H9 (cell line): Measurements from ENCODE around the gene NIFK. TPM values are rescaled to one million over a fixed set of nuclear protein-coding genes. Genes with fewer than 3 reads are reported as not detected.

Source experiments
- DNase-seq: peaks from one replicate; pipeline ENCODE4 v3.0.0-alpha.2; 2017
- H2AFZ ChIP-seq: one replicate; pipeline ENCODE4 v1.6.1; 2013; ENCODE audit warnings: mild to moderate bottlenecking, low read length, control low read depth, moderate library complexity
- H2AK5ac ChIP-seq: 2 replicates; pipeline ENCODE4 v1.6.1; 2013; ENCODE audit warnings: low read length, control low read depth, mixed read lengths; ENCODE audit not compliant: insufficient read length
- H2BK120ac ChIP-seq: one replicate; pipeline ENCODE4 v1.6.1; 2013; ENCODE audit warnings: low read depth, mild to moderate bottlenecking, low read length, control low read depth, inconsistent platforms; ENCODE audit not compliant: poor library complexity, severe bottlenecking
- H2BK12ac ChIP-seq: 2 replicates; pipeline ENCODE4 v1.6.1; 2013; ENCODE audit warnings: low read length, control low read depth, mixed read lengths, low read depth; ENCODE audit not compliant: insufficient read length
- H2BK15ac ChIP-seq: 2 replicates; pipeline ENCODE4 v1.6.1; 2013; ENCODE audit warnings: low read depth, low read length, control low read depth
- H2BK20ac ChIP-seq: one replicate; pipeline ENCODE4 v1.6.1; 2013; ENCODE audit warnings: low read depth, mild to moderate bottlenecking, low read length, control low read depth, inconsistent platforms; ENCODE audit not compliant: poor library complexity, severe bottlenecking
- H2BK5ac ChIP-seq: 2 replicates; pipeline ENCODE4 v1.6.1; 2013; ENCODE audit warnings: low read length, control low read depth, mixed read lengths; ENCODE audit not compliant: insufficient read length
- H3K14ac ChIP-seq: 2 replicates; pipeline ENCODE4 v1.6.1; 2013; ENCODE audit warnings: low read length, control low read depth; ENCODE audit not compliant: insufficient read depth
- H3K18ac ChIP-seq: 2 replicates; pipeline ENCODE4 v1.6.1; 2013; ENCODE audit warnings: low read depth, mild to moderate bottlenecking, mixed read lengths, low read length, control low read depth; ENCODE audit not compliant: insufficient read length
- H3K23ac ChIP-seq: 2 replicates; pipeline ENCODE4 v1.6.1; 2013; ENCODE audit warnings: low read length, control low read depth, mixed read lengths, low read depth; ENCODE audit not compliant: insufficient read length
- H3K23me2 ChIP-seq: 2 replicates; pipeline ENCODE4 v1.6.1; 2013; ENCODE audit warnings: low read depth, mild to moderate bottlenecking, mixed read lengths, low read length, control low read depth; ENCODE audit not compliant: insufficient read length, poor library complexity, severe bottlenecking
- H3K27ac ChIP-seq: 2 replicates; pipeline ENCODE4 v1.5.1; 2013; ENCODE audit warnings: low read length, control low read depth, mixed read lengths, low read depth; ENCODE audit not compliant: insufficient read length
- H3K27me3 ChIP-seq: 2 replicates; pipeline ENCODE4 v1.6.1; 2013; ENCODE audit warnings: low read length, control low read depth, inconsistent platforms; ENCODE audit not compliant: insufficient read depth
- H3K4ac ChIP-seq: 2 replicates; pipeline ENCODE4 v1.6.1; 2013; ENCODE audit warnings: low read depth, mild to moderate bottlenecking, control low read depth, inconsistent platforms, low read length, moderate library complexity
- H3K4me1 ChIP-seq: 2 replicates; pipeline ENCODE4 v1.6.1; 2013; ENCODE audit warnings: low read length, control low read depth, inconsistent platforms; ENCODE audit not compliant: insufficient read depth
- H3K4me2 ChIP-seq: 2 replicates; pipeline ENCODE4 v1.6.1; 2013; ENCODE audit warnings: low read length, control low read depth, mixed read lengths; ENCODE audit not compliant: insufficient read length, insufficient read depth
- H3K56ac ChIP-seq: 2 replicates; pipeline ENCODE4 v1.6.1; 2013; ENCODE audit warnings: low read depth, mild to moderate bottlenecking, mixed read lengths, low read length, control low read depth; ENCODE audit not compliant: insufficient read length
- H3K79me1 ChIP-seq: 2 replicates; pipeline ENCODE4 v1.6.1; 2013; ENCODE audit warnings: low read depth, mild to moderate bottlenecking, moderate library complexity, low read length, control low read depth, inconsistent platforms; ENCODE audit not compliant: insufficient read depth, poor library complexity, severe bottlenecking
- H3K79me2 ChIP-seq: 2 replicates; pipeline ENCODE4 v1.6.1; 2013; ENCODE audit warnings: low read length, control low read depth, inconsistent platforms; ENCODE audit not compliant: insufficient read depth
- H3K9ac ChIP-seq: 2 replicates; pipeline ENCODE4 v1.6.1; 2013; ENCODE audit warnings: low read length, control low read depth, mixed read lengths; ENCODE audit not compliant: insufficient read length; ENCODE audit errors: extremely low read depth
- H3K9me3 ChIP-seq: one replicate; pipeline ENCODE4 v1.6.1; 2013; ENCODE audit warnings: low read depth, low read length, inconsistent platforms; ENCODE audit not compliant: control insufficient read depth
- H3T11ph ChIP-seq: one replicate; pipeline ENCODE4 v1.6.1; 2013; ENCODE audit warnings: mild to moderate bottlenecking, low read length, control low read depth, inconsistent platforms
- H4K20me1 ChIP-seq: one replicate; pipeline ENCODE4 v1.6.1; 2013; ENCODE audit not compliant: control insufficient read depth, insufficient read length, insufficient read depth
- H4K5ac ChIP-seq: 2 replicates; pipeline ENCODE4 v1.6.1; 2013; ENCODE audit warnings: low read depth, mild to moderate bottlenecking, mixed read lengths, low read length, control low read depth; ENCODE audit not compliant: insufficient read length
- H4K8ac ChIP-seq: replicated peaks from 2 replicates; pipeline ENCODE4 v1.6.1; 2013; ENCODE audit warnings: low read length, control low read depth, mixed read lengths, low read depth; ENCODE audit not compliant: insufficient read length
- H4K91ac ChIP-seq: 2 replicates; pipeline ENCODE4 v1.6.1; 2013; ENCODE audit warnings: low read depth, mild to moderate bottlenecking, moderate library complexity, mixed read lengths, low read length, control low read depth; ENCODE audit not compliant: insufficient read length
- H3K27ac Mint-ChIP-seq, 3 experiments: 2 replicates in 2 of 3; 3 replicates in 1 of 3; pipeline ENCODE4 v1.8.0; 2020 to 2021; ENCODE audit warnings: mixed read lengths in 3 of 3, mild to moderate bottlenecking in 1 of 3, moderate library complexity in 1 of 3
- H3K27me3 Mint-ChIP-seq: 2 replicates; pipeline ENCODE4 v1.8.0; 2021; ENCODE audit warnings: low read depth, mild to moderate bottlenecking, moderate library complexity, mixed read lengths
- H3K36me3 Mint-ChIP-seq, 3 experiments: 2 replicates in 2 of 3; 3 replicates in 1 of 3; pipeline ENCODE4 v1.8.0; 2020 to 2021; ENCODE audit warnings: low read depth in 3 of 3, mixed read lengths in 3 of 3; ENCODE audit not compliant: insufficient read depth in 1 of 3
- H3K4me1 Mint-ChIP-seq, 2 experiments: 2 replicates each; pipeline ENCODE4 v1.8.0; 2020; ENCODE audit warnings: mixed read lengths in 2 of 2
- H3K4me3 Mint-ChIP-seq, 2 experiments: 2 replicates in 1 of 2; 3 replicates in 1 of 2; pipeline ENCODE4 v1.8.0; 2020 to 2021; ENCODE audit warnings: mild to moderate bottlenecking in 2 of 2, mixed read lengths in 2 of 2, moderate library complexity in 1 of 2
- H3K9me3 Mint-ChIP-seq, 2 experiments: 2 replicates in 1 of 2; 3 replicates in 1 of 2; pipeline ENCODE4 v1.8.0; 2020; ENCODE audit warnings: mild to moderate bottlenecking in 2 of 2, mixed read lengths in 2 of 2, moderate library complexity in 1 of 2
- total RNA-seq: library from RNA; stranded (reverse); gene quantifications from 2 replicates; pipeline ENCODE4 v1.2.1, GENCODE V29; 2021
- TF ChIP-seq, protein P1 (sequence below): fragments of 200-600 bp; sonication (generic); conservative IDR thresholded peaks from 3 replicates; pipeline ENCODE4 v1.8.0; 2021; ENCODE audit warnings: antibody characterized with exemption, mild to moderate bottlenecking

NIFK gene
- total RNA-seq, 1 experiment from 2014 or later: 180 TPM

DNA sequence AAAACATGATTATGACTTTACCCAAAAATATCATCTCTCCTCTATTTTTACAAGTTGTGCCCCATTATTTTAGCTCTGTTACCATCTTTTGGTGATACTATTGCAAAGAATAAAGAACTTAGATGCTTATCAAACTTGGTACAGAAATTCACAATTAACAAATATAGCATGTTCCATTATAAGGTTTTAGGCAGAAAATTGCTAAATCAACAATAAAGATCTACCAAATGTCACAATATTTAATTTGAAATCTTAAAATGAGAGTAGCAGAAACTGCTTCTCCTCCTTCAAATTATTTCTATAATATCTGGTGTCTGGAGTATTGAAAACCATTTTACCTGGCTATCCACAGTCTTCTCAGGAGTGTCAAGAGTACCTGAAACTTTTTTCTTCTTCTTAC lies 8.7 kb downstream of the NIFK start:
- H3K4ac ChIP-seq: no peak overlapping the region
- H3K27ac ChIP-seq: no peak overlapping the region
- H4K8ac ChIP-seq: no peak overlapping the region
- no peak overlapping the region for H3T11ph ChIP-seq
- no peaks in the 10 kb centered on the region for H3K23me2 ChIP-seq
- peaks cover 3% of the 10 kb centered on the region for H3K79me1 ChIP-seq
- no peak overlapping the region for H2BK15ac ChIP-seq
- no peaks in the 10 kb centered on the region for H4K20me1 ChIP-seq
- TF ChIP-seq, protein P1, sequence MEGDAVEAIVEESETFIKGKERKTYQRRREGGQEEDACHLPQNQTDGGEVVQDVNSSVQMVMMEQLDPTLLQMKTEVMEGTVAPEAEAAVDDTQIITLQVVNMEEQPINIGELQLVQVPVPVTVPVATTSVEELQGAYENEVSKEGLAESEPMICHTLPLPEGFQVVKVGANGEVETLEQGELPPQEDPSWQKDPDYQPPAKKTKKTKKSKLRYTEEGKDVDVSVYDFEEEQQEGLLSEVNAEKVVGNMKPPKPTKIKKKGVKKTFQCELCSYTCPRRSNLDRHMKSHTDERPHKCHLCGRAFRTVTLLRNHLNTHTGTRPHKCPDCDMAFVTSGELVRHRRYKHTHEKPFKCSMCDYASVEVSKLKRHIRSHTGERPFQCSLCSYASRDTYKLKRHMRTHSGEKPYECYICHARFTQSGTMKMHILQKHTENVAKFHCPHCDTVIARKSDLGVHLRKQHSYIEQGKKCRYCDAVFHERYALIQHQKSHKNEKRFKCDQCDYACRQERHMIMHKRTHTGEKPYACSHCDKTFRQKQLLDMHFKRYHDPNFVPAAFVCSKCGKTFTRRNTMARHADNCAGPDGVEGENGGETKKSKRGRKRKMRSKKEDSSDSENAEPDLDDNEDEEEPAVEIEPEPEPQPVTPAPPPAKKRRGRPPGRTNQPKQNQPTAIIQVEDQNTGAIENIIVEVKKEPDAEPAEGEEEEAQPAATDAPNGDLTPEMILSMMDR: no peak
- H3K79me2 ChIP-seq: no peaks in the 10 kb centered on the region
- H3K9me3 ChIP-seq: no peaks in the 10 kb centered on the region
- no peak overlapping the region for H4K5ac ChIP-seq
- H2BK20ac ChIP-seq: no peak overlapping the region
- no peak overlapping the region for H3K4me2 ChIP-seq
- Mint-ChIP-seq H3K27me3 (no peaks in the 10 kb centered on the region), H3K36me3 (peaks cover 46 to 74% (median 58%) of the 10 kb centered on the region in 3 experiments), H3K4me1 (no peaks in the 10 kb centered on the region), H3K27ac (no peak overlapping the region), H3K9me3 (no peaks in the 10 kb centered on the region), H3K4me3 (no peak overlapping the region)
- H3K56ac ChIP-seq: no peak overlapping the region
- H3K23ac ChIP-seq: no peak overlapping the region
- no peak overlapping the region for H3K14ac ChIP-seq
- no peaks in the 10 kb centered on the region for H3K4me1 ChIP-seq
- no peak overlapping the region for H3K9ac ChIP-seq
- no peak overlapping the region for H3K18ac ChIP-seq
- no peak overlapping the region for H4K91ac ChIP-seq
- H2AK5ac ChIP-seq: no peak overlapping the region
- H3K27me3 ChIP-seq: no peaks in the 10 kb centered on the region
- no peak overlapping the region for H2BK12ac ChIP-seq
- H2BK120ac ChIP-seq: no peak overlapping the region
- DNase-seq: no peak
- no peak overlapping the region for H2AFZ ChIP-seq
- H2BK5ac ChIP-seq: no peak overlapping the region
